EL (cell line): Measurements from ENCODE around the gene MTMR8.

Experiments
- DNase-seq: peaks from one replicate; pipeline ENCODE4 v3.0.0-alpha.2; 2016

The MTMR8 gene

GRCh38 chrX:64291123-64291522, 104.1 kb downstream of the MTMR8 start:
- DNase-seq, result no peak

GRCh38 chrX:64265265-64265664, 130.0 kb downstream of the MTMR8 start:
- no peak for DNase-seq

DNA sequence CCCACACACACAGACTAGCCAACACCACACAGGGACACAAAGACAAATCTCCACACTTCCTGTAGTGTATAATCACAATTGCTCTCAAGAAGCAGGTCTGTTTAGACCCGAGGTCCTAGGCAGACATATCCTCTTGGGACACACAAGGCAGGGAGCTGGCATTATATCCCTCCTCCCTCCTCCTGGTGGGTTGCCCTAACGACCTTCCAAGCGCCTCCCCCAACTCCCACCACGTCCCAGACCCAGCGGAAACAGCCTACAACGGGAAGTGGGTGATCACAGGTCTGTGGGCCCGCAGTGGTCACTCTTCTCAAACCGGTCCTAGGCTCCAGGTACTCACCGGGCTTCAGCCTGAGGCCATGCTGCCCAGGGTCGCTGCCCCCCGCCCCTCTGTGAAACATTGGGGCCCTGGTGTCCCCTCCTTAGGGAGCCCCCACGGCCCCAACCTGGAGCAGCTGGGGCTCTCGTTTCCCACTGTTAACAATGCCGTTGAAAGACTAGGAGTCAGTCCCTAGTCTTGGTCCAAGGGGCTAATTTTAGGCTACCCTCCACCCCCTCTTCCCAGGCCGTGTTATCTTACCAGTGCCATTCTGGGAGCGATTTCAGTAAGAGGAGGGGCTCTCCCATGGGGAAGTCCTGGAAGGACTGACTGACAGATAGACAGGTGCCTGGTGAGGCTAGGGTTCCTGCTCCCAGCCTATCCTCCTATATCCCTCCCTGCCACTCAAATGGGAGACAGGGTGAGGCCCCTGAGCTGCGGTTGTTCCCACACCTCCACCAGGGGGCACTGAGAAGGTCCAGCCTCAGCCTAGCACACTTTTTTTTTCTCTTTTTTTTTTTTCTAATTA, 164.9 kb downstream of the MTMR8 start, which contains the start of gene ASB12:
ASB12 (minus strand) TSS at position 485 of the 848 bp plus-strand sequence. CDS start 4,957 bp downstream, outside the sequence.
- DNase-seq, result no peak

GRCh38 chrX:64229154-64229553, 166.1 kb downstream of the MTMR8 start:
- no peak for DNase-seq
